HG02970 (cell line): Measurements from ENCODE around the gene SUMF1.
"Not testable (repeated sequence)": the region's sequence is repeated elsewhere in the genome, so short reads cannot be mapped to it uniquely, and the experiment has no call there.

Experiments
- ATAC-seq: cut with Tn5 transposase; IDR thresholded peaks from one replicate; pipeline ENCODE4 v1.9.1; 2021; ENCODE audit warnings: mild to moderate bottlenecking, moderate library complexity, moderate number of reproducible peaks; ENCODE audit not compliant: unreplicated experiment, low FRiP score

SUMF1 gene

DNA sequence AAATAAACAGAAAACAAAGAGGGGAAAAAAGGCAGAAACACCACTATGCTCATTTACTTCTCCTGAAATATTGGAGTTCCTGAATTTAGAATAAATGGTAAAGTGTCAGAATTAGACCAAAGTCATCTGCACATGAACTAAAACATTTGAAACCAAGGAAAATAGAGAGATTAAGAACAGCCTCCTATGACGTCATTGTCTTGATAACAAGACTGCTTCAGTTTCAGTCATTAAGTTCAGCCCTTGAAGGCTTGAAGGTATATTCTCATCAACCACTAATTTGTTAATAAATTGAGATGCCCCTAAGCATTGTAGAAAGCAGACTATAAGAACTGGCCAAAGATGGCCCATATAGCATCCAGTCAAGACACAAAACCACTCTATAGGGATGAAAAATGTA is 2.5 kb downstream of the SUMF1 start:
- ATAC-seq: no peak

GRCh38 chr3:4462369-4463040 is 4.6 kb downstream of the SUMF1 start:
- ATAC-seq: no peak

- no peak for ATAC-seq
Measured at GRCh38 chr3:4461468-4462090, 5.5 kb downstream of the SUMF1 start.

GRCh38 chr3:4460334-4460733 is 6.7 kb downstream of the SUMF1 start:
- ATAC-seq: no peak

GRCh38 chr3:4458961-4459360 is 8.1 kb downstream of the SUMF1 start:
- no peak for ATAC-seq

- not testable (repeated sequence) for ATAC-seq
Measured at GRCh38 chr3:4456780-4457179, 10.3 kb downstream of the SUMF1 start.

DNA sequence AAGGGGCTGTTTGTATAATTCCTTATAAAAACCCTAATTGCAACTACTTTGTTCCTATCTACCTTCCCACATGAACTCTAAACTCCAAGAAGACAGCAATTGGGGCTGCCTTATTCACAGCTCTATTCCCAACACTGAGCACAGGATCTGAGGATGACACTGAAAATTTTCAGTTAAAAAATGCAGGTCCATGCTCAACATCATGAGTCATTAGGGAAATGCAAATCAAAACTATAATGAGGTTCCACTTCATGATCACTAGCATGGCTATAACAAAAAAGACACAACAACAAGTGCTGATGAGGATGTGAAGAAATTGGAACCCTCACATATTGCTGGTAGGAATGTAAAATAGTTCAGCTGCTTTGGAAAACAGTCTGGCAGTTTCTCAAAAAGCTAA is 12.9 kb downstream of the SUMF1 start:
- ATAC-seq: no peak

DNA sequence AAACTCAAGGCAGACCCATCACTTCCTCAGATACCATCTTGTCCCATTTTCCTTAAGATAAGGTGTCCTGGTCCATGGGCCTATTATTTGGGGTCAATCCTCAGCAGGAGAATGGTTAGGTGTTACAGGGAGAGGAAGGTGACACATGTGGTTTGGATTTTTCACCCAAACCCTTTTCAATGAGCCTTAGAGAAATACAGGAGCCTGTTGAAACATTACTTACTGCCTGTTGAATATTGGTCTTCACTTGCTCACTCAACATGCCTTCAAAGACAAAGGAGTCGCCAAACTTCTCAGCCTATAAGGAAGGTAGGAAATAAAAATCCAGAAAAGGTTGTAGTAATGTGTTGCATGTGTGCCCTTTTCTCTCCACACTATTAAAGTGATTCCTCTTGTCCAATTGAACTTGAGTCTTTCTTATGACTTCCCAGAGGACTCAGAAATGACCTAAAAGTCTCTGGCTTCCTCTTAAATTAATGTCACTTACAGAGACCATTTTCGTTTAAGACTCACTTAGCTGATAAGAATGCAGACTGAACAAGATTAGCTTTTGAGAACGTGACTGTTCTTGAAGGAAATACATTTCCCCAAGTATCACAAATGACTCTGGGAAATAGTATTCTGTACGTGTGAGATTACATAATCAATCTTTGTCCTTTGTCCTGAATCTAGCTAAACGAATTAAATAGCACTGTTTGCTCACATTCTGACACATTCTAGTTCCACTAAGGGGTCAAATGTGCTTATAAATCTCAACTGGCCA is 17.8 kb downstream of the SUMF1 start:
- no peak for ATAC-seq

DNA sequence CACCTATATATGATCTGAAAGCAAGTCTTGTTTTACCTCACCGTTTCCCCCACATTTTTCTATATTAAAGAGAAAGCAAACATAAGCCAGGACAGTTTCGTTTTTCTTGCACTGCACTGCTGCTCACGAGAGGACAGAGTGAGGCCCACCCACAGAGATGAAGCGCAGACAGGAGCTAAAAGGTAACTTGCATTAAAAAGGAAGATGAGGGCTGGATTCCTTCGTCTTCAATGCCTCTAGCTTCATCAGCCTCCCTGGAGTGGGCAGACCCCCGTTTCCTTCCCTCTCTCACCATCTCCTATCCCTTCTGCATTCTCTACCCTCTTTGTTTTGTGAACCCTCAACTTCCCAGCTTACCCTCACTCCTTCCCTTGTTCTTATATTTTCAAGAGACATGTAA is 18.9 kb downstream of the SUMF1 start:
- ATAC-seq: no peak

GRCh38 chr3:4447295-4447999 is 19.6 kb downstream of the SUMF1 start:
- no peak for ATAC-seq

- no peak for ATAC-seq
Measured at GRCh38 chr3:4440951-4441350, 26.1 kb downstream of the SUMF1 start.

GRCh38 chr3:4438296-4438695 is 28.8 kb downstream of the SUMF1 start:
- no peak for ATAC-seq

DNA sequence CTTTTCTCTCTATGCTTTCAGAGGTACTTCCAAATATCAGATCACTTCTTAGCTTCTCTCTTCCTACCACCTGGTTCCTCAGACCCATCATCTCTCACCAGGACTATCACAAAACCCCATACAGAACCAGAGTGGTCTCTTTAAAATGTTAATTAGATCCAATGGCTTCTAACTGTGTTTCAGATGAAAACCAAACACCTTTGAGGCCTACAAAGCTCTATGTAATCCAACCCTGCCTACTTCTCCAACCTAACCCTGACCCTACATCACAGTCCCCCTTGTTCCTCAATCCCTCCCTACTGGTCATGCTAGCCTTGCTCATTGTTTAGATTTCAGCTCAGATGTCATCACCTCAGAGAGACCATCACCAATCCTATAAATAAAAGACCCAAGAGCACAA is 34.8 kb downstream of the SUMF1 start:
- ATAC-seq: no peak

- no peak for ATAC-seq
Measured at GRCh38 chr3:4429648-4430350, 37.3 kb downstream of the SUMF1 start.

GRCh38 chr3:4426782-4427344 is 40.2 kb downstream of the SUMF1 start:
- ATAC-seq: no peak

DNA sequence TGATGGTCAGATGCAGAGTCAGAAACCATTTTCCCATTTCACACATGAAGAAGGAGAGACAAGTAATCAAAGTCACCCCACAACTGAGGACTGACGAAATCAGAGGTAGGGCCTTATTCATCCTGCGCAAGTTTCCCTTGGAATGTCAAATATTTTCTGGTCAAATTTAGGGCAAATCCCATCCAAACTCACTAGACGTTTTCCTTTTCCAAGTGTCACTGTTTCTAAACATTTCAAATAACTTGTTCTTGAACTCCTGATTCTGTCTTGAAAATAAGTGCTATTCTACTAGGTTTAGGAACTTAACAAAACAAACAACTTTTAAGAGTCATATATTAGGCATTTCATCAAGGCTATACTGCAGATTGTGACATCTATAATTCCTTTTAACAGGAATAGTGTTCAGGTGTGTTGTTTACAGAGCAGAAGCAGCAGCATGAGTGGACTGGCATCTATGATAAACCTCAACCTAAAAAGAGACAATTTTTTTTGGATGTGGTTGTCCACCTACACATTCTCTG is 40.7 kb downstream of the SUMF1 start:
- ATAC-seq: no peak

DNA sequence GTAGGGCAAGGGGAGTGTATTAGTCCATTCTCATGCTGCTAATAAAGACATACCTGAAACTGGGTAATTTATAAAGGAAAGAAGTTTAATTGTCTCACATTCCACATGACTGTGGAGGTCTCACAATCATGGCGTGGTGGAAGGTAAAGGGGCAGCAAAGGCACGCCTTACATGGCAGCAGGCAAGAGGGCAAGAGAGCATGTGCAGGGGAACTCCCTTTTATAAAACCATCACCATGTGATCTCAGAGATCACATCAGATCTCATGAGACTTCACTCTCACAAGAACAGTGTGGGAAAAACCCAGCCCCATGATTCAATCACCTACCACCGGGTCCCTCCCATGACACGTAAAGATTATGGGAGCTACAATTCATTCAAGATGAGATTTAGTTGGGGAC is 41.4 kb downstream of the SUMF1 start:
- no peak for ATAC-seq

GRCh38 chr3:4425055-4425454 is 42.0 kb downstream of the SUMF1 start:
- no peak for ATAC-seq

DNA sequence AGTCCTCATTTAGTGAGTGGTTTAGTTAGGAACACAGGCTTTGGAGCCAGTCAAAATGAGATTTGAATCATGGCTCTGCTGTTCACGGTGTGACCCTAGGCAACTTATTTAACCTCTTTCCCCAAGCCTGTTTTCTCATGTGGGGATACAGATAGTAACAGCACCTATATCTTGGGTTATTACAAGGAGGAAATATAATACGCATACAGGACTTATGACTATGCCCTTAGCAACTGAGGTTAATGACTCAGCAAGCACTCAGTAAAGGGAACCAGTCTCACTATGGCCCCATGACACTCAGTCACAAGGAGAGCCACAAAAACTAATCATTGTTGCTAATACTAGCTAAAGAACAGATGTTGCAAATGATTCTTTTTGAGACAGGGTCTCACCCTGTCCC is 45.9 kb downstream of the SUMF1 start:
- no peak for ATAC-seq

DNA sequence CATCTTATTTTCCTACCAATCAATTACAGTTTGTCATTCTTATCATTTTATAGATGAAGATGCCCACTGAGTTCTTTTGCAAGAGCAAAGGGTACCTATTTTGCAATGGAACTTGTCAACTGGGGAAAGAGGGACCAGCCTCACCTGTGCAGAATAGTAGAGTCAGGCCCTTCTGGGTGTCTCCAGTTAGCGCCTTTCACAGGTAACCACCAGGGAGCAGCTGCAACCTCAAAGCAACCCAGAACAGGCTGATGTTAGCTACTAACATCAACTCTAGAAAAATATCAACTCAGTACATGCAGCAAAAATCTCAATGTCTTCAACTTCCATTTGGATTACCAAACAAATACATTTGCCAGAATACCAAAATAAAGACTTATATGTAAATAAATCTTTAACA is 47.1 kb downstream of the SUMF1 start:
- no peak for ATAC-seq
